ENCODE data around the gene C11orf52.

C11orf52 gene

GRCh38 chr11:111936040-111936540 lies 17.4 kb downstream of the C11orf52 start:
- H3K9me3 ChIP-seq (ENCODE audit: control insufficient read depth, insufficient read depth, low read depth, low read length): no peaks in the 10 kb centered on the region
- CTCF ChIA-PET: interaction anchor here (0.6 to 8.5 kb wide), 9 partner anchors 9 to 337 kb away, joined by 3 to 166 read pairs (median 3); partner anchors contain the start of gene C11orf52
- peaks cover 2% of the 10 kb centered on the region; the same call in 1 of the 2 replicates for H3K4me1 ChIP-seq (ENCODE audit: control insufficient read depth, insufficient read depth, low read length)
- no peak overlapping the region for H3K4me3 ChIP-seq (ENCODE audit: low read depth, low read length)
- no peak for TF ChIP-seq ZNF132 (tag by site-specific recombination; IDR thresholded peaks at IDR 0.05; ENCODE audit: borderline replicate concordance)
- no peak for TF ChIP-seq ZNF707 (tag by site-specific recombination; IDR thresholded peaks at IDR 0.05)
- no peak for TF ChIP-seq ZNF292 (tag by site-specific recombination; IDR thresholded peaks at IDR 0.05; ENCODE audit: borderline replicate concordance, low read depth)
- H3K36me3 ChIP-seq (ENCODE audit: control insufficient read depth in 2 of 2, insufficient read depth in 1 of 2, low read length in 2 of 2): no peaks in the 10 kb centered on the region
- POLR2A ChIA-PET: interaction anchor here (0.9 kb wide), 1 partner anchor 9 kb away, joined by 3 read pairs; no protein-coding TSS in a partner anchor
- H3K27ac ChIP-seq (ENCODE audit: extremely low read depth, low read depth, low read length): no peak overlapping the region

GRCh38 chr11:111937461-111937769 lies 18.7 kb downstream of the C11orf52 start:
- Histone ChIP-seq H3K36me3 (ENCODE audit: control insufficient read depth in 2 of 2, insufficient read depth in 1 of 2, low read length in 2 of 2) (no peaks in the 10 kb centered on the region), H3K27ac (ENCODE audit: extremely low read depth, low read depth, low read length) (no peak overlapping the region), H3K4me1 (ENCODE audit: control insufficient read depth, insufficient read depth, low read length) (peaks cover 2% of the 10 kb centered on the region; the same call in 1 of the 2 replicates), H3K9me3 (ENCODE audit: control insufficient read depth, insufficient read depth, low read depth, low read length) (no peaks in the 10 kb centered on the region), H3K4me3 (ENCODE audit: low read depth, low read length) (peak overlapping the region; percentile 60)
- ChIA-PET POLR2A (interaction anchor here (0.8 to 2.5 kb wide), 4 partner anchors 11 to 41 kb away, joined by 3 to 15 read pairs (median 4); no protein-coding TSS in a partner anchor), CTCF (interaction anchor here (0.8 to 3.3 kb wide), 3 partner anchors 41 to 66 kb away, joined by 3 to 24 read pairs (median 3); partner anchors contain the start of gene ALG9)
- TF ChIP-seq ZNF704 (tag by site-specific recombination; IDR thresholded peaks at IDR 0.05) (no peak), ZNF311 (tag by site-specific recombination; IDR thresholded peaks at IDR 0.05; ENCODE audit: borderline replicate concordance) (no peak), ZNF629 (tag by site-specific recombination; IDR thresholded peaks at IDR 0.05) (no peak), TRIM28 (IDR thresholded peaks at IDR 0.05; ENCODE audit: borderline replicate concordance, low read length) (no peak), SP3 (tag by site-specific recombination; IDR thresholded peaks at IDR 0.05) (0 out of 2 replicates have a peak, but pooled peaks have one; percentile 20), ZFHX2 (tag by site-specific recombination; conservative IDR thresholded peaks at IDR 0.05) (0 out of 2 replicates have a peak, but pooled peaks have one; percentile 10), GLIS2 (tag by site-specific recombination; IDR thresholded peaks at IDR 0.05) (peak; percentile 43), ZNF398 (tag by site-specific recombination; IDR thresholded peaks at IDR 0.05) (0 out of 2 replicates have a peak, but pooled peaks have one; percentile 9)

GRCh38 chr11:111937844-111938243 lies 19.1 kb downstream of the C11orf52 start:
- Histone ChIP-seq H3K4me3 (ENCODE audit: low read depth, low read length) (no peak overlapping the region), H3K27ac (ENCODE audit: extremely low read depth, low read depth, low read length) (no peak overlapping the region), H3K4me1 (ENCODE audit: control insufficient read depth, insufficient read depth, low read length) (peaks cover 2% of the 10 kb centered on the region; the same call in 1 of the 2 replicates), H3K36me3 (ENCODE audit: control insufficient read depth in 2 of 2, insufficient read depth in 1 of 2, low read length in 2 of 2) (no peaks in the 10 kb centered on the region), H3K9me3 (ENCODE audit: control insufficient read depth, insufficient read depth, low read depth, low read length) (no peaks in the 10 kb centered on the region)
- TF ChIP-seq ZNF280C (tag by site-specific recombination; IDR thresholded peaks at IDR 0.05) (no peak), ZNF433 (tag by site-specific recombination; IDR thresholded peaks at IDR 0.05; ENCODE audit: low read depth) (no peak), ZNF549 (tag by site-specific recombination; IDR thresholded peaks at IDR 0.05) (no peak), SP7 (tag by site-specific recombination; IDR thresholded peaks at IDR 0.05) (no peak), ZNF670 (tag by site-specific recombination; IDR thresholded peaks at IDR 0.05; ENCODE audit: low read depth) (no peak), TCF7L2 (IDR thresholded peaks at IDR 0.05; ENCODE audit: borderline replicate concordance, low read depth, low read length) (no peak), ZSCAN4 (tag by site-specific recombination; IDR thresholded peaks at IDR 0.05) (no peak), ZNF610 (tag by site-specific recombination; IDR thresholded peaks at IDR 0.05; ENCODE audit: borderline replicate concordance) (no peak), ZNF664 (tag by site-specific recombination; IDR thresholded peaks at IDR 0.05) (no peak), ZNF561 (tag by site-specific recombination; IDR thresholded peaks at IDR 0.05; ENCODE audit: borderline replicate concordance) (no peak)
- POLR2A ChIA-PET: interaction anchor here (0.8 to 2.5 kb wide), 4 partner anchors 11 to 40 kb away, joined by 3 to 15 read pairs (median 4); no protein-coding TSS in a partner anchor
- CTCF ChIA-PET: interaction anchor here (0.8 to 3.3 kb wide), 5 partner anchors 7 to 510 kb away, joined by 3 to 24 read pairs (median 3); partner anchors contain the start of gene ALG9

Data from HEK293 (cell line).